Bronchus fibroblast of lung (primary cell): ENCODE measurements around the gene FPGS. TPM values are rescaled to one million over a fixed set of nuclear protein-coding genes. Genes with fewer than 3 reads are reported as not detected.

Experiments used
- total RNA-seq: library from RNA; depleted of rRNA; stranded (reverse); fragments of >200 nt; gene quantifications from 2 replicates; pipeline ENCODE4 v1.2.3, GENCODE V29; 2015

FPGS gene
- 59.8 and 65.4 TPM in 2 replicates for total RNA-seq

DNA sequence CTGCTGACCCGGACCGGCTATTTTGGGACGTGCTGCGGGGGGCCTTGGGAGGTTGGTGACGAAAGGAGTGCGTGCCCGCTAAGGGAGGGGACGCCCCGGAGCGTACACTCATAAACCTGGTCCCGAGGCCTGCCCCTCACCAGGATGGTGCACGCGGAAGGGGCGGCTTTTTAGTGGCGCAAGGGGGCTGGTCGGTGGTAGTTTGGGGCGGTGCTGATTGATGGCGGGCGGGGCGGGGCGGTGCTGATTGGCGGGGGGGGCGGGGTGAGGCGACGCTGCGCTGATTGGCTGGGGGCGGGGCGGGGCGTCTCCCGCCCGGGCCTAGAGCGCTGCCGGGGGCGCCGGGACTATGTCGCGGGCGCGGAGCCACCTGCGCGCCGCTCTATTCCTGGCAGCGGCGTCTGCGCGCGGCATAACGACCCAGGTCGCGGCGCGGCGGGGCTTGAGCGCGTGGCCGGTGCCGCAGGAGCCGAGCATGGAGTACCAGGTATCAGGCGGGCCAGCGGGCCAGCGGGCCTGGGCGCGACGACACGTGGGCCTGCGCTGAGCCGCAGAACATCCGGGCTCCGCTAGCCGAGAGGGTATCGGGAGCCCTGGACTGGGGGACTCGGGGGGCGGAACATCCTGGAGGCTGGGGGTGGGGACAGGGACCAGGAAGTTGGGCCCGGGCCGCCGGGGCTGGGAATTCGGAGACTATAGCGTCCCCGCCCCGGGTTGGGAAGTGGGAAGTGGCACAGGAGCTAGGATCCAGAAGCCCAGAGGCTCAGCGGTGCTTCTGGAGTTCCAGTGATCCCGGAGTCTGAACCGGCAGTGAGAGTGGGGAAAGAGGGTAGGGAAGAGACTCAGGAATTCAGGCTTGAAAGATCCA is at the start of gene FPGS:
FPGS (plus strand) TSS at position 307 of the 868 bp plus-strand sequence; CDS start at position 350, 43 bp downstream.

GRCh38 chr9:127778280-127779135 is 24.2 kb upstream of the FPGS start, which contains the start of gene SH2D3C:
Gene SH2D3C (minus strand): TSS chr9:127778666. CDS start chr9:127778627, 39 bp downstream.

DNA sequence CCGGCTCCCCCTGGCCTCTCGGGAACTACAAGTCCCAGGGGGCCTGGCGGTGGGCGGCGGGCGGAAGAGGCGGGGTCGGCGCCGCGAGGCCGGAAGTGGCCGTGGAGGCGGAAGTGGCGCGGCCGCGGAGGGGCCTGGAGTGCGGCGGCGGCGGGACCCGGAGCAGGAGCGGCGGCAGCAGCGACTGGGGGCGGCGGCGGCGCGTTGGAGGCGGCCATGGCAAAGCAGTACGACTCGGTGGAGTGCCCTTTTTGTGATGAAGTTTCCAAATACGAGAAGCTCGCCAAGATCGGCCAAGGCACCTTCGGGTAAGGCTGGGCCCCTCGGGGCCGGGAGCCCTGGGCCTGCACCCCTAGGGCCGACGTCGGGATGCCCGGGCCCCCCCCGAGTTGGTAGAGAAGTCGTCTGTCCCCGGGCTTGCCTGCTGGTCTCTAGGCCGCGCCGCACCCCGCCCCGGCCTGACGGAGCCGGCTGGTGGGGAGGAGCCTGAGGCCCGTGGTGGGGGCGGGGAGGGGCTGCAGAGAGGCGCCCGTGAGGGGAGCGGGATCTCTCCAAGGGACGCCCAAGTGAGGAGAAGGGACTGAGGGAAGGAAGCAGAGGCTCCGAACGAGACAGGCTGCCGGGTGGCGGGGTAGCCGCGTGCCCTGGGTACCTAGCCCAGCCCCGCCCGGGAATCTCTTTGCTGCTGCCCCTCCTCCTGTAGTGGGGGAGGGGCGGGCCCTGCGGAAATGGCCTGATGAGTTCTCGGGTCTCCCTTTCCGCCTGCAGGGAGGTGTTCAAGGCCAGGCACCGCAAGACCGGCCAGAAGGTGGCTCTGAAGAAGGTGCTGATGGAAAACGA is 16.5 kb upstream of the FPGS start, which contains the start of gene CDK9:
CDK9 (plus strand) TSS at position 102 of the 840 bp plus-strand sequence; CDS start at position 217, 115 bp downstream.

GRCh38 chr9:127854184-127854806 is 51.6 kb downstream of the FPGS start, which contains the start of gene ENG:
Gene ENG (minus strand): TSS chr9:127854658. CDS start chr9:127854355, 303 bp downstream.

Other genes with a start within 250 kb of the FPGS start
- 19.0 and 20.1 TPM in 2 replicates for gene STXBP1, start 190.6 kb upstream of the FPGS start, total RNA-seq
- not detected in 2 replicates for gene CFAP157, start 95.9 kb upstream of the FPGS start, total RNA-seq
- gene PTRH1, start 87.2 kb upstream of the FPGS start, total RNA-seq = 28.9 and 36.0 TPM in 2 replicates
- under 0.01 TPM in 1 of 2 replicates, not detected in the other for gene TTC16, start 86.8 kb upstream of the FPGS start, total RNA-seq
- gene TOR2A, start 67.6 kb upstream of the FPGS start, total RNA-seq = 10.1 and 13.6 TPM in 2 replicates
- under 0.01 TPM in 1 of 2 replicates, not detected in the other for gene SH2D3C, start 24.2 kb upstream of the FPGS start, total RNA-seq
- 17.8 and 23.2 TPM in 2 replicates for gene CDK9, start 16.8 kb upstream of the FPGS start, total RNA-seq
- gene ENG, start 51.8 kb downstream of the FPGS start, total RNA-seq = 47.2 and 48.9 TPM in 2 replicates
- 73.0 and 87.0 TPM in 2 replicates for gene AK1, start 74.8 kb downstream of the FPGS start, total RNA-seq
- 45.4 and 49.1 TPM in 2 replicates for gene ST6GALNAC6, start 96.7 kb downstream of the FPGS start, total RNA-seq
- gene ST6GALNAC4, start 114.2 kb downstream of the FPGS start, total RNA-seq = 32.6 and 41.0 TPM in 2 replicates
- 2.1 and 4.0 TPM in 2 replicates for gene PIP5KL1, start 127.9 kb downstream of the FPGS start, total RNA-seq
- gene DPM2, start 135.0 kb downstream of the FPGS start, total RNA-seq = 30.9 and 38.5 TPM in 2 replicates
- 3.0 and 4.2 TPM in 2 replicates for gene EEIG1, start 178.1 kb downstream of the FPGS start, total RNA-seq